Caco-2 (cell line): ENCODE data around the gene IFT81. TPM values are rescaled to one million over a fixed set of nuclear protein-coding genes. Genes with fewer than 3 reads are reported as not detected.
"Not testable (repeated sequence)": the region's sequence is repeated elsewhere in the genome, so short reads cannot be mapped to it uniquely, and the experiment has no call there.

Source experiments
- BruUV-seq: library from RNA; stranded (reverse); fragments of 400-500 nt; replicated peaks from 2 replicates; lab custom pipeline; 2021; lab: Mats Ljungman, UMichigan
- CTCF ChIA-PET: fragments of 300-600 bp; sonication (Branson Sonifier 250); formaldehyde crosslinking; loops from one replicate; lab custom pipeline; 2022; ENCODE audit warnings: antibody characterized with exemption; lab: Charles Lee
- POLR2A ChIA-PET: fragments of 300-600 bp; sonication (Branson Sonifier 250); formaldehyde crosslinking; loops from one replicate; lab custom pipeline; 2022; ENCODE audit warnings: antibody characterized with exemption; lab: Charles Lee
- DNase-seq, 2 experiments: peaks; one replicate each; pipeline versions ENCODE4 v3.0.0 to v3.0.0-alpha.2; 2020 to 2022
- H3K27me3 ChIP-seq: replicated peaks from 2 replicates; pipeline ENCODE4 v1.6.0; 2011; ENCODE audit warnings: low read length; ENCODE audit not compliant: control insufficient read depth, insufficient read depth
- H3K36me3 ChIP-seq: 2 replicates; pipeline ENCODE4 v1.5.1; 2011; ENCODE audit warnings: low read length; ENCODE audit not compliant: control insufficient read depth, insufficient read depth
- H3K4me1 ChIP-seq: fragments of 250-450 bp; sonication (Bioruptor Pico); 2 replicates; pipeline ENCODE4 v1.5.1; 2020; ENCODE audit warnings: mild to moderate bottlenecking
- H3K4me3 ChIP-seq: 2 replicates; pipeline ENCODE4 v1.5.1; 2011; ENCODE audit warnings: low read depth, mild to moderate bottlenecking, control low read depth, low read length
- H3K9me3 ChIP-seq: fragments of 250-450 bp; sonication (Bioruptor Pico); 2 replicates; pipeline ENCODE4 v1.5.1; 2020; ENCODE audit warnings: mild to moderate bottlenecking, moderate library complexity
- H3K27ac Mint-ChIP-seq: one replicate; pipeline ENCODE4 v1.8.0; 2022; ENCODE audit warnings: mixed read lengths; ENCODE audit not compliant: unreplicated experiment
- H3K27me3 Mint-ChIP-seq: one replicate; pipeline ENCODE4 v1.8.0; 2022; ENCODE audit warnings: mixed read lengths; ENCODE audit not compliant: insufficient read depth, unreplicated experiment
- H3K36me3 Mint-ChIP-seq: one replicate; pipeline ENCODE4 v1.8.0; 2022; ENCODE audit warnings: mild to moderate bottlenecking, mixed read lengths; ENCODE audit not compliant: insufficient read depth, unreplicated experiment
- H3K4me1 Mint-ChIP-seq: one replicate; pipeline ENCODE4 v1.8.0; 2022; ENCODE audit warnings: low read depth, mixed read lengths; ENCODE audit not compliant: unreplicated experiment
- H3K4me3 Mint-ChIP-seq: one replicate; pipeline ENCODE4 v1.8.0; 2022; ENCODE audit warnings: mild to moderate bottlenecking, moderate library complexity, mixed read lengths; ENCODE audit not compliant: unreplicated experiment
- H3K9me3 Mint-ChIP-seq: one replicate; pipeline ENCODE4 v1.8.0; 2022; ENCODE audit warnings: mixed read lengths; ENCODE audit not compliant: unreplicated experiment
- CTCF ChIP-seq, 2 experiments: fragments of 200-600 bp in 1 of 2; IDR thresholded peaks; 1 replicate in 1 of 2; 2 replicates in 1 of 2; pipeline versions ENCODE4 v1.5.1 to v1.8.0; 2011 to 2022; ENCODE audit warnings: antibody characterized with exemption in 1 of 2, control low read depth in 1 of 2, inconsistent platforms in 1 of 2, low read depth in 1 of 2, low read length in 1 of 2, mild to moderate bottlenecking in 1 of 2, moderate library complexity in 1 of 2; ENCODE audit not compliant: insufficient read depth in 1 of 2, severe bottlenecking in 1 of 2, unreplicated experiment in 1 of 2
- intact Hi-C: fragments of 100-400 bp; cut with micrococcal nuclease; formaldehyde crosslinking; loops from one replicate; pipeline ENCODE4 v1.10.0; 2022; ENCODE audit not compliant: unreplicated experiment
- total RNA-seq: library from RNA; stranded (reverse); gene quantifications from 2 replicates; pipeline ENCODE4 v1.2.3, GENCODE V29; 2022

Gene IFT81
- total RNA-seq, 1 experiment from 2014 or later = 5.9 TPM

- peaks cover 43% of the 10 kb centered on the region for H3K4me1 ChIP-seq
- Mint-ChIP-seq H3K27ac (no peak overlapping the region), H3K27me3 (no peaks in the 10 kb centered on the region), H3K4me1 (peaks cover 29% of the 10 kb centered on the region), H3K36me3 (no peaks in the 10 kb centered on the region), H3K9me3 (no peaks in the 10 kb centered on the region), H3K4me3 (no peak overlapping the region)
- ChIA-PET POLR2A (no interaction called here), CTCF (interaction anchor here (0.7 kb wide), 1 partner anchor 336 kb away, joined by 4 read pairs; no protein-coding TSS in a partner anchor)
- H3K27me3 ChIP-seq = no peaks in the 10 kb centered on the region
- TF ChIP-seq CTCF (IDR thresholded peaks at IDR 0.05; ENCODE audit: insufficient read depth in 1 of 2, low read depth in 1 of 2, low read length in 1 of 2, severe bottlenecking in 1 of 2, unreplicated experiment in 1 of 2) = no peak
- H3K9me3 ChIP-seq = no peaks in the 10 kb centered on the region
- BruUV-seq = no TSS peak
- no peak overlapping the region for H3K4me3 ChIP-seq
- DNase-seq = peak in 1 of 2 experiments; percentile 36
- no peaks in the 10 kb centered on the region for H3K36me3 ChIP-seq
- intact Hi-C loops = no loop called here
Measured at GRCh38 chr12:110252716-110253115, 128.6 kb downstream of the IFT81 start.

GRCh38 chr12:110253176-110253575, 129.0 kb downstream of the IFT81 start:
- Mint-ChIP-seq H3K4me3 (no peak overlapping the region), H3K4me1 (peaks cover 25% of the 10 kb centered on the region), H3K27me3 (no peaks in the 10 kb centered on the region), H3K9me3 (no peaks in the 10 kb centered on the region), H3K36me3 (no peaks in the 10 kb centered on the region), H3K27ac (no peak overlapping the region)
- H3K4me1 ChIP-seq = peaks cover 38% of the 10 kb centered on the region
- H3K27me3 ChIP-seq = no peaks in the 10 kb centered on the region
- BruUV-seq = no TSS peak
- intact Hi-C loops = no loop called here
- CTCF ChIA-PET = interaction anchor here (0.8 kb wide), 1 partner anchor 22 kb away, joined by 3 read pairs; no protein-coding TSS in a partner anchor
- TF ChIP-seq CTCF (IDR thresholded peaks at IDR 0.05; ENCODE audit: insufficient read depth in 1 of 2, low read depth in 1 of 2, low read length in 1 of 2, severe bottlenecking in 1 of 2, unreplicated experiment in 1 of 2) = no peak
- POLR2A ChIA-PET = no interaction called here
- no peak overlapping the region for H3K4me3 ChIP-seq
- no peaks in the 10 kb centered on the region for H3K36me3 ChIP-seq
- no peak for DNase-seq
- H3K9me3 ChIP-seq = no peaks in the 10 kb centered on the region

GRCh38 chr12:110254971-110255540, 130.9 kb downstream of the IFT81 start:
- H3K27me3 Mint-ChIP-seq = no peaks in the 10 kb centered on the region
- H3K27me3 ChIP-seq = no peaks in the 10 kb centered on the region
- peak in 1 of 2 experiments; percentile 17 for DNase-seq
- no peaks in the 10 kb centered on the region for H3K9me3 Mint-ChIP-seq
- no peaks in the 10 kb centered on the region for H3K9me3 ChIP-seq
- TF ChIP-seq CTCF (IDR thresholded peaks at IDR 0.05; ENCODE audit: insufficient read depth in 1 of 2, low read depth in 1 of 2, low read length in 1 of 2, severe bottlenecking in 1 of 2, unreplicated experiment in 1 of 2) = no peak
- BruUV-seq = no TSS peak
- POLR2A ChIA-PET = no interaction called here
- H3K27ac Mint-ChIP-seq = no peak overlapping the region
- intact Hi-C loops = no loop called here
- peaks cover 7% of the 10 kb centered on the region for H3K4me1 Mint-ChIP-seq
- no peak overlapping the region for H3K4me3 Mint-ChIP-seq
- H3K4me3 ChIP-seq = no peak overlapping the region
- peaks cover 19% of the 10 kb centered on the region for H3K4me1 ChIP-seq
- H3K36me3 ChIP-seq = no peaks in the 10 kb centered on the region
- H3K36me3 Mint-ChIP-seq = no peaks in the 10 kb centered on the region
- CTCF ChIA-PET = no interaction called here

GRCh38 chr12:110255890-110256456, 131.8 kb downstream of the IFT81 start:
- DNase-seq = peak in 1 of 2 experiments; percentile 3
- CTCF ChIA-PET = not testable (repeated sequence)

More at GRCh38 chr12:110255890-110256456, 131.8 kb downstream of the IFT81 start:
- intact Hi-C loops, H3K36me3 ChIP-seq, H3K27me3 Mint-ChIP-seq, H3K9me3 ChIP-seq, H3K36me3 Mint-ChIP-seq, POLR2A ChIA-PET, H3K9me3 Mint-ChIP-seq, H3K4me3 ChIP-seq, H3K27me3 ChIP-seq, H3K4me3 Mint-ChIP-seq, H3K27ac Mint-ChIP-seq, BruUV-seq, H3K4me1 Mint-ChIP-seq: not testable (repeated sequence)
- H3K4me1 ChIP-seq = peaks cover 11% of the 10 kb centered on the region; the same call in 1 of the 2 replicates
